HEK293 (cell line): ENCODE results near the gene STXBP3.

Source experiments
- CTCF ChIA-PET: fragments of 350-600 bp; formaldehyde crosslinking; extraction: SDS; loops from one replicate; lab custom pipeline; 2021; ENCODE audit warnings: antibody characterized with exemption; lab: Yijun Ruan, JAX
- POLR2A ChIA-PET: fragments of 300-600 bp; formaldehyde crosslinking; extraction: SDS; loops from one replicate; lab custom pipeline; 2020; ENCODE audit warnings: antibody characterized with exemption, inconsistent platforms; lab: Yijun Ruan, JAX
- H3K27ac ChIP-seq: fragments of 200-500 bp; sonication (Bioruptor generic); 2 replicates; pipeline ENCODE4 v1.5.1; 2014; ENCODE audit warnings: low read depth, low read length, control low read depth, inconsistent platforms; ENCODE audit errors: extremely low read depth
- H3K36me3 ChIP-seq, 2 experiments: fragments of 200-500 bp in 1 of 2; sonication (Bioruptor generic) in 1 of 2; 1 replicate in 1 of 2; 2 replicates in 1 of 2; pipeline ENCODE4 v1.5.1; 2014 to 2017; ENCODE audit warnings: inconsistent platforms in 2 of 2, low read length in 2 of 2; ENCODE audit not compliant: control insufficient read depth in 2 of 2, insufficient read depth in 1 of 2
- H3K4me1 ChIP-seq: fragments of 200-500 bp; sonication (Bioruptor generic); 2 replicates; pipeline ENCODE4 v1.5.1; 2014; ENCODE audit warnings: mild to moderate bottlenecking, low read length, inconsistent platforms; ENCODE audit not compliant: control insufficient read depth, insufficient read depth
- H3K4me3 ChIP-seq: 2 replicates; pipeline ENCODE4 v1.5.1; 2011; ENCODE audit warnings: low read depth, mild to moderate bottlenecking, control low read depth, low read length, moderate library complexity
- H3K9me3 ChIP-seq: fragments of 200-500 bp; sonication (Bioruptor generic); 2 replicates; pipeline ENCODE4 v1.5.1; 2014; ENCODE audit warnings: low read depth, low read length, inconsistent platforms; ENCODE audit not compliant: control insufficient read depth, insufficient read depth
- GLIS1 ChIP-seq: fragments of 450-650 bp; formaldehyde crosslinking; IDR thresholded peaks from 2 replicates; pipeline ENCODE4 v1.5.1; 2016; ENCODE audit warnings: missing biosample characterization, missing genetic modification characterization
- MYNN ChIP-seq: fragments of 450-650 bp; formaldehyde crosslinking; IDR thresholded peaks from 2 replicates; pipeline ENCODE4 v1.5.1; 2016; ENCODE audit warnings: missing biosample characterization, missing genetic modification characterization, borderline replicate concordance
- SCRT1 ChIP-seq: fragments of 450-650 bp; formaldehyde crosslinking; IDR thresholded peaks from 2 replicates; pipeline ENCODE4 v1.5.1; 2016; ENCODE audit warnings: missing biosample characterization, missing genetic modification characterization, borderline replicate concordance
- TRIM28 ChIP-seq: IDR thresholded peaks from 2 replicates; pipeline ENCODE4 v1.6.1; 2011; ENCODE audit warnings: low read length, control low read depth, borderline replicate concordance
- ZBTB11 ChIP-seq: fragments of 450-650 bp; formaldehyde crosslinking; conservative IDR thresholded peaks from 2 replicates; pipeline ENCODE4 v1.5.1; 2016; ENCODE audit warnings: low read depth, missing biosample characterization, missing genetic modification characterization
- ZBTB17 ChIP-seq: fragments of 450-650 bp; formaldehyde crosslinking; IDR thresholded peaks from 2 replicates; pipeline ENCODE4 v1.5.1; 2016; ENCODE audit warnings: missing biosample characterization, missing genetic modification characterization
- ZBTB48 ChIP-seq: fragments of 450-650 bp; formaldehyde crosslinking; IDR thresholded peaks from 2 replicates; pipeline ENCODE4 v1.5.1; 2016; ENCODE audit warnings: missing biosample characterization, missing genetic modification characterization
- ZEB2 ChIP-seq: fragments of 450-650 bp; formaldehyde crosslinking; IDR thresholded peaks from 2 replicates; pipeline ENCODE4 v1.5.1; 2016; ENCODE audit warnings: missing biosample characterization, missing genetic modification characterization
- ZIC2 ChIP-seq: fragments of 450-650 bp; formaldehyde crosslinking; IDR thresholded peaks from 2 replicates; pipeline ENCODE4 v1.5.1; 2016; ENCODE audit warnings: missing biosample characterization, missing genetic modification characterization
- ZNF121 ChIP-seq: fragments of 450-650 bp; formaldehyde crosslinking; IDR thresholded peaks from 2 replicates; pipeline ENCODE4 v1.5.1; 2016; ENCODE audit warnings: missing biosample characterization, missing genetic modification characterization
- ZNF157 ChIP-seq: fragments of 450-650 bp; formaldehyde crosslinking; IDR thresholded peaks from 2 replicates; pipeline ENCODE4 v1.5.1; 2016; ENCODE audit warnings: missing biosample characterization, missing genetic modification characterization
- ZNF202 ChIP-seq: fragments of 450-650 bp; formaldehyde crosslinking; IDR thresholded peaks from 2 replicates; pipeline ENCODE4 v1.5.1; 2016; ENCODE audit warnings: missing biosample characterization, missing genetic modification characterization, borderline replicate concordance
- ZNF266 ChIP-seq: fragments of 450-650 bp; formaldehyde crosslinking; IDR thresholded peaks from 2 replicates; pipeline ENCODE4 v1.5.1; 2016; ENCODE audit warnings: missing biosample characterization, missing genetic modification characterization, low read depth
- ZNF391 ChIP-seq: fragments of 450-650 bp; formaldehyde crosslinking; IDR thresholded peaks from 2 replicates; pipeline ENCODE4 v1.5.1; 2016; ENCODE audit warnings: low read depth, missing biosample characterization, missing genetic modification characterization, borderline replicate concordance
- ZNF398 ChIP-seq: fragments of 450-650 bp; formaldehyde crosslinking; IDR thresholded peaks from 2 replicates; pipeline ENCODE4 v1.5.1; 2017; ENCODE audit warnings: missing biosample characterization, missing genetic modification characterization
- ZNF48 ChIP-seq: fragments of 450-650 bp; formaldehyde crosslinking; IDR thresholded peaks from 2 replicates; pipeline ENCODE4 v1.5.1; 2016; ENCODE audit warnings: missing biosample characterization, missing genetic modification characterization
- ZNF548 ChIP-seq: fragments of 450-650 bp; formaldehyde crosslinking; IDR thresholded peaks from 2 replicates; pipeline ENCODE4 v1.5.1; 2016; ENCODE audit warnings: missing biosample characterization, missing genetic modification characterization
- ZNF596 ChIP-seq: fragments of 450-650 bp; IDR thresholded peaks from 2 replicates; pipeline ENCODE4 v1.5.0; 2018; ENCODE audit warnings: missing biosample characterization, mild to moderate bottlenecking, missing genetic modification characterization, moderate library complexity
- ZNF660 ChIP-seq: fragments of 450-650 bp; IDR thresholded peaks from 2 replicates; pipeline ENCODE4 v1.5.1; 2018; ENCODE audit warnings: missing biosample characterization, mild to moderate bottlenecking, missing genetic modification characterization
- ZNF76 ChIP-seq: fragments of 450-650 bp; formaldehyde crosslinking; IDR thresholded peaks from 2 replicates; pipeline ENCODE4; 2016; ENCODE audit warnings: low read depth, missing biosample characterization, missing genetic modification characterization, borderline replicate concordance
- ZNF776 ChIP-seq: fragments of 450-650 bp; formaldehyde crosslinking; IDR thresholded peaks from 2 replicates; pipeline ENCODE4 v1.5.0; 2017; ENCODE audit warnings: missing biosample characterization, missing genetic modification characterization, borderline replicate concordance
- ZNF791 ChIP-seq: fragments of 450-650 bp; formaldehyde crosslinking; IDR thresholded peaks from 2 replicates; pipeline ENCODE4 v1.5.1; 2016; ENCODE audit warnings: missing biosample characterization, missing genetic modification characterization
- ZNF843 ChIP-seq: fragments of 450-650 bp; formaldehyde crosslinking; IDR thresholded peaks from 2 replicates; pipeline ENCODE4 v1.5.1; 2016; ENCODE audit warnings: missing biosample characterization, missing genetic modification characterization
- ZSCAN16 ChIP-seq: fragments of 450-650 bp; formaldehyde crosslinking; IDR thresholded peaks from 2 replicates; pipeline ENCODE4 v1.5.1; 2016; ENCODE audit warnings: missing biosample characterization, missing genetic modification characterization
- TF ChIP-seq, protein P1 (sequence below): fragments of 450-650 bp; formaldehyde crosslinking; IDR thresholded peaks from 2 replicates; pipeline ENCODE4 v1.5.1; 2016; ENCODE audit warnings: missing biosample characterization, missing genetic modification characterization

Gene STXBP3

DNA sequence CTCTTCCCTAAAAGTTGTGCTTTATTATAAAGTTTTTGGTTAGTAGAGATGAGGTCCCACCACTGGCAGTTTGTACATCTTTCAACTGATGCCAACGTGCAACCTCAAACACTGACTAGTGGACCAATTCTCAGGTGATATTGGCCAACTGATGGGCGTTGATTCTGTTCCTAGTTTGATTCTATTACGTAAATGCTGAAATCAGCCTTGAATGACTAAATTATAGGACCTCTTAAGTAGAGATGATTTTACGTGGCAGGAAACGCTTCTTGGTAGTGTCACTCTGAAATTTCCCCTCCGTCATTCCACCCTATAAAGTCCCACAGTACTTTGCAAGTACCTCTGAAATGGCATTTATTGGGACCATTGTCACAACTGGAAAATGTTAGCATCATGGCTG, 42.5 kb upstream of the STXBP3 start:
- CTCF ChIA-PET = interaction anchor here (0.6 kb wide), 1 partner anchor 73 kb away, joined by 3 read pairs; no protein-coding TSS in a partner anchor
- Histone ChIP-seq H3K36me3 (peaks cover 24 to 34% of the 10 kb centered on the region in 2 experiments), H3K4me3 (no peak overlapping the region), H3K9me3 (no peaks in the 10 kb centered on the region), H3K4me1 (no peaks in the 10 kb centered on the region), H3K27ac (no peak overlapping the region)
- TF ChIP-seq ZNF548 (no peak), ZNF843 (tag by site-specific recombination) (no peak), MYNN (no peak), ZNF202 (tag by site-specific recombination) (no peak), ZBTB17 (tag by site-specific recombination) (no peak), ZNF791 (tag by site-specific recombination) (no peak), ZBTB11 (tag by site-specific recombination) (peak; percentile 44; the same call in 1 of the 2 replicates)
- POLR2A ChIA-PET = interaction anchor here (1.4 to 4.8 kb wide), 2 partner anchors 12 to 20 kb away, joined by 3 to 33 read pairs; partner anchors contain the start of gene PRPF38B

- no peak for TF ChIP-seq ZIC2
- TF ChIP-seq ZNF266 = no peak
- TF ChIP-seq, protein P1, sequence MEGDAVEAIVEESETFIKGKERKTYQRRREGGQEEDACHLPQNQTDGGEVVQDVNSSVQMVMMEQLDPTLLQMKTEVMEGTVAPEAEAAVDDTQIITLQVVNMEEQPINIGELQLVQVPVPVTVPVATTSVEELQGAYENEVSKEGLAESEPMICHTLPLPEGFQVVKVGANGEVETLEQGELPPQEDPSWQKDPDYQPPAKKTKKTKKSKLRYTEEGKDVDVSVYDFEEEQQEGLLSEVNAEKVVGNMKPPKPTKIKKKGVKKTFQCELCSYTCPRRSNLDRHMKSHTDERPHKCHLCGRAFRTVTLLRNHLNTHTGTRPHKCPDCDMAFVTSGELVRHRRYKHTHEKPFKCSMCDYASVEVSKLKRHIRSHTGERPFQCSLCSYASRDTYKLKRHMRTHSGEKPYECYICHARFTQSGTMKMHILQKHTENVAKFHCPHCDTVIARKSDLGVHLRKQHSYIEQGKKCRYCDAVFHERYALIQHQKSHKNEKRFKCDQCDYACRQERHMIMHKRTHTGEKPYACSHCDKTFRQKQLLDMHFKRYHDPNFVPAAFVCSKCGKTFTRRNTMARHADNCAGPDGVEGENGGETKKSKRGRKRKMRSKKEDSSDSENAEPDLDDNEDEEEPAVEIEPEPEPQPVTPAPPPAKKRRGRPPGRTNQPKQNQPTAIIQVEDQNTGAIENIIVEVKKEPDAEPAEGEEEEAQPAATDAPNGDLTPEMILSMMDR (tag by site-specific recombination) = no peak
- TF ChIP-seq ZNF391 = no peak
- TF ChIP-seq ZNF157 (tag by site-specific recombination) = no peak
- no peak for TF ChIP-seq ZSCAN16 (tag by site-specific recombination)
- TF ChIP-seq ZNF76 (tag by site-specific recombination) = no peak
- no peak for TF ChIP-seq GLIS1 (tag by site-specific recombination)
- no peak for TF ChIP-seq ZNF776
- no peak for TF ChIP-seq ZBTB48 (tag by site-specific recombination)
- TF ChIP-seq ZEB2 (tag by site-specific recombination) = no peak
- TF ChIP-seq ZNF548 = no peak
- no peak for TF ChIP-seq ZNF398
- TF ChIP-seq ZNF660 = no peak; the same call in 1 of the 2 replicates
- TF ChIP-seq ZNF121 = no peak
- TF ChIP-seq SCRT1 (tag by site-specific recombination) = no peak
- TF ChIP-seq ZNF596 (tag by site-specific recombination) = no peak
- no peak for TF ChIP-seq TRIM28
- TF ChIP-seq ZNF48 (tag by site-specific recombination) = no peak
- Histone ChIP-seq H3K9me3 (no peaks in the 10 kb centered on the region), H3K4me3 (no peak overlapping the region), H3K36me3 (peaks cover 18 to 28% of the 10 kb centered on the region in 2 experiments), H3K4me1 (no peaks in the 10 kb centered on the region), H3K27ac (no peak overlapping the region)
- POLR2A ChIA-PET = interaction anchor here (1.4 to 4.8 kb wide), 2 partner anchors 12 to 19 kb away, joined by 3 to 33 read pairs; partner anchors contain the start of gene PRPF38B
- CTCF ChIA-PET = no interaction called here
Measured at GRCh38 chr1:108704496-108704895, 42.0 kb upstream of the STXBP3 start.
